Stimulated activated CD4-positive, alpha-beta T cell treated with anti-CD3 and anti-CD28 coated beads, Interleukin-2, amount 100 ng/mL, for 24 hours (primary cell): ENCODE measurements around the gene GORAB.

Source experiments
- DNase-seq, 2 donors: peaks; one replicate each; pipeline ENCODE4 v3.0.0-alpha.2; 2020

The GORAB gene

GRCh38 chr1:170531758-170532657 lies at the start of gene GORAB:
TSS of gene GORAB (plus strand) at chr1:170532166. CDS start at chr1:170532224, 58 bp downstream.
- DNase-seq: peak; percentile 85 to 87

- no peak for DNase-seq
Measured at GRCh38 chr1:170483051-170483450, 48.9 kb upstream of the GORAB start.

GRCh38 chr1:170487503-170487902 lies 44.5 kb upstream of the GORAB start:
- DNase-seq: no peak

- DNase-seq: no peak
Measured at GRCh38 chr1:170491291-170491690, 40.7 kb upstream of the GORAB start.

GRCh38 chr1:170494369-170494768 lies 37.6 kb upstream of the GORAB start:
- no peak for DNase-seq

GRCh38 chr1:170495006-170495405 lies 37.0 kb upstream of the GORAB start:
- DNase-seq: no peak

- no peak for DNase-seq
Measured at GRCh38 chr1:170498876-170499275, 33.1 kb upstream of the GORAB start.

GRCh38 chr1:170503665-170504064 lies 28.3 kb upstream of the GORAB start:
- no peak for DNase-seq

- DNase-seq: no peak
Measured at GRCh38 chr1:170510163-170510562, 21.8 kb upstream of the GORAB start.

GRCh38 chr1:170511038-170511437 lies 20.9 kb upstream of the GORAB start:
- DNase-seq: no peak

GRCh38 chr1:170513138-170513537 lies 18.8 kb upstream of the GORAB start:
- no peak for DNase-seq

GRCh38 chr1:170518185-170518834 lies 13.7 kb upstream of the GORAB start:
- no peak for DNase-seq

GRCh38 chr1:170518965-170519364 lies 13.0 kb upstream of the GORAB start:
- DNase-seq: no peak

- no peak for DNase-seq
Measured at GRCh38 chr1:170520601-170521000, 11.4 kb upstream of the GORAB start.

- DNase-seq: no peak
Measured at GRCh38 chr1:170521818-170522217, 10.1 kb upstream of the GORAB start.

- peak in 1 of 2 donors; percentile 20 for DNase-seq
Measured at GRCh38 chr1:170530972-170531757, 801 bp upstream of the GORAB start.

- DNase-seq: no peak
Measured at GRCh38 chr1:170533298-170533697, 1.3 kb downstream of the GORAB start.

GRCh38 chr1:170534626-170535147 lies 2.7 kb downstream of the GORAB start:
- no peak for DNase-seq

GRCh38 chr1:170535418-170535817 lies 3.5 kb downstream of the GORAB start:
- DNase-seq: no peak

- no peak for DNase-seq
Measured at GRCh38 chr1:170536924-170537551, 5.1 kb downstream of the GORAB start.

GRCh38 chr1:170537798-170538503 lies 6.0 kb downstream of the GORAB start:
- DNase-seq: no peak

GRCh38 chr1:170538687-170539086 lies 6.7 kb downstream of the GORAB start:
- no peak for DNase-seq
